ENCODE results near the gene ABHD2. TPM values are rescaled to one million over a fixed set of nuclear protein-coding genes. Genes with fewer than 3 reads are reported as not detected.

ABHD2 gene
- total RNA-seq, 1 experiment from 2014 or later = 15.6 TPM

- H3K9me3 Mint-ChIP-seq = no peaks in the 10 kb centered on the region
- peak overlapping the region in 1 of 3 experiments; percentile 52; a peak in 1 of 7 replicates for H3K27ac Mint-ChIP-seq
These were observed 128.8 kb downstream of the ABHD2 start for GRCh38 chr15:89217031-89217430.

More at GRCh38 chr15:89217031-89217430, 128.8 kb downstream of the ABHD2 start:
- Histone ChIP-seq H2AFZ (ENCODE audit: low read length) (no peak overlapping the region), H3K4me1 (ENCODE audit: insufficient read depth, low read length) (no peaks in the 10 kb centered on the region), H3T11ph (ENCODE audit: low read length) (no peak overlapping the region), H2BK15ac (ENCODE audit: low read depth, low read length) (no peak overlapping the region), H3K14ac (ENCODE audit: insufficient read depth, low read length) (no peak overlapping the region), H3K27ac (ENCODE audit: insufficient read length, low read depth, low read length) (no peak overlapping the region), H3K23me2 (ENCODE audit: insufficient read length, low read depth, low read length, poor library complexity, severe bottlenecking) (no peaks in the 10 kb centered on the region), H3K9me3 (ENCODE audit: control insufficient read depth, low read depth, low read length) (no peaks in the 10 kb centered on the region), H3K9ac (ENCODE audit: extremely low read depth, insufficient read length, low read length) (no peak overlapping the region), H3K4ac (ENCODE audit: low read depth, low read length) (no peak overlapping the region), H3K56ac (ENCODE audit: insufficient read length, low read depth, low read length) (no peak overlapping the region), H2BK12ac (ENCODE audit: insufficient read length, low read depth, low read length) (no peak overlapping the region), H3K23ac (ENCODE audit: insufficient read length, low read depth, low read length) (no peak overlapping the region), H4K5ac (ENCODE audit: insufficient read length, low read depth, low read length) (no peak overlapping the region), H4K8ac (replicated peaks; ENCODE audit: insufficient read length, low read depth, low read length) (no peak overlapping the region), H2AK5ac (ENCODE audit: insufficient read length, low read length) (no peak overlapping the region), H4K91ac (ENCODE audit: insufficient read length, low read depth, low read length) (no peak overlapping the region), H3K4me2 (ENCODE audit: insufficient read depth, insufficient read length, low read length) (no peak overlapping the region), H2BK20ac (ENCODE audit: low read depth, low read length, poor library complexity, severe bottlenecking) (no peak overlapping the region), H4K20me1 (ENCODE audit: control insufficient read depth, insufficient read depth, insufficient read length) (no peaks in the 10 kb centered on the region), H2BK5ac (ENCODE audit: insufficient read length, low read length) (no peak overlapping the region), H3K18ac (ENCODE audit: insufficient read length, low read depth, low read length) (no peak overlapping the region), H2BK120ac (ENCODE audit: low read depth, low read length, poor library complexity, severe bottlenecking) (no peak overlapping the region), H3K27me3 (ENCODE audit: insufficient read depth, low read length) (no peaks in the 10 kb centered on the region), H3K79me1 (ENCODE audit: insufficient read depth, low read depth, low read length, poor library complexity, severe bottlenecking) (no peaks in the 10 kb centered on the region), H3K79me2 (ENCODE audit: insufficient read depth, low read length) (no peaks in the 10 kb centered on the region)
- TF ChIP-seq CTCF (conservative IDR thresholded peaks at IDR 0.05) = no peak
- no CpG with 5 or more reads among the region's 20 CpGs for WGBS (ENCODE audit: extremely low coverage, insufficient read length, low lambda C conversion rate)
- no peak overlapping the region for H3K4me3 Mint-ChIP-seq
- no peaks in the 10 kb centered on the region for H3K36me3 Mint-ChIP-seq (ENCODE audit: insufficient read depth in 1 of 3, low read depth in 3 of 3)
- H3K27me3 Mint-ChIP-seq (ENCODE audit: low read depth) = peaks cover 3% of the 10 kb centered on the region
- DNase-seq = no peak
- H3K4me1 Mint-ChIP-seq = peaks cover 3 to 6% of the 10 kb centered on the region in 2 experiments; a peak in 3 of 4 replicates
